NCI-H1694 (cell line): ENCODE measurements around the gene UBAC2.
"Not testable (repeated sequence)": the region's sequence is repeated elsewhere in the genome, so short reads cannot be mapped to it uniquely, and the experiment has no call there.

ENCODE experiments used
- DNase-seq: peaks from one replicate; lab custom pipeline; 2025; lab: John Stamatoyannopoulos, UW

The UBAC2 gene

DNA sequence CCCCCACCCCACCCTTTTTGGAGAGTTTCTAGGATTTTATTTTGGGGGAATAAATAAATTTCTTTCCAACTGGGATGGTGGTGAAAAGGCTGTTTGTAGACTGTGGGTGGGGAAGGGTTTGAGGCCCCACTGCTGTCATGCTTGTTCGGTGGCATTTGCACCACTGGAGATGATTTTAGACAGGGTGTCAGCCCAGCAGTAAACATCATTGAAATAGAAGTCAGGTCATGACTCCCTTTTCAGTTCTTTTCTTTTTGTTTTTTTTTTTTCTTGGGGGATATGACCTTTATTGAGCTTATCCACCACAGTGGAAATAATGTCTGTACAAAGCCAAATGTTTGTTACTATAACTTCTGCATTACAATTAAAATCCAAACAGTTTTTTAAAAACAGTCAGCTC lies 14.1 kb downstream of the UBAC2 start:
- DNase-seq = no peak

DNA sequence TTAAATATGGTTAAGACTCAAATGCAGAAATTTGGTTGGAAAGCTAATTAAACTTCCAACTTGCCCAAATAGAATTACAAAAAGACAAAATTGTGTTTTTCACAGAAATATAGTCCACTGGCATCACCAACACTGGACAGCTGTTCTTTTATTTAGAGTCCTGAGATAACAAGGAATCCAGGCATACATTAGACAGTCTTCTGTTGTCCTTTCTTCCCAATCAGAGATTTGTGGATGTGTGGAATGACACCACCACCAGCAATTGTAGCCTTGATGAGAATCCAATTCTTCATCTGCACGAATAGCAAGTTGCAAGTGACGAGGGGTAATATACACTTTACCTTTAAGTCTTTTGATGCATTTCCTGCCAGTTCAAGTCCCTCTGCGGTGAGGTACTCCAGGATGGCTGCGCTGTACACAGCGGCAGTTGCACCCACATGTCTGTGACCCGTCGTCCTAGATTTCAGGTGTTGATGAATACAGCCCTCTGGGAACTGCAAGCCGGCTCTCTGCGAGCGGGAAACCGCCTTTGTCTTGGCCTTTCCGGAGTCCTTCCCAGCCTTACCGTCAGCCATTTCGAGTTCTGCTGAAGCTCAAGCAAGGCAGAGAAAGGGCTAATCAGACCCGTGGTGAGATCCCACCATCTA lies 14.7 kb downstream of the UBAC2 start:
- no peak for DNase-seq

DNA sequence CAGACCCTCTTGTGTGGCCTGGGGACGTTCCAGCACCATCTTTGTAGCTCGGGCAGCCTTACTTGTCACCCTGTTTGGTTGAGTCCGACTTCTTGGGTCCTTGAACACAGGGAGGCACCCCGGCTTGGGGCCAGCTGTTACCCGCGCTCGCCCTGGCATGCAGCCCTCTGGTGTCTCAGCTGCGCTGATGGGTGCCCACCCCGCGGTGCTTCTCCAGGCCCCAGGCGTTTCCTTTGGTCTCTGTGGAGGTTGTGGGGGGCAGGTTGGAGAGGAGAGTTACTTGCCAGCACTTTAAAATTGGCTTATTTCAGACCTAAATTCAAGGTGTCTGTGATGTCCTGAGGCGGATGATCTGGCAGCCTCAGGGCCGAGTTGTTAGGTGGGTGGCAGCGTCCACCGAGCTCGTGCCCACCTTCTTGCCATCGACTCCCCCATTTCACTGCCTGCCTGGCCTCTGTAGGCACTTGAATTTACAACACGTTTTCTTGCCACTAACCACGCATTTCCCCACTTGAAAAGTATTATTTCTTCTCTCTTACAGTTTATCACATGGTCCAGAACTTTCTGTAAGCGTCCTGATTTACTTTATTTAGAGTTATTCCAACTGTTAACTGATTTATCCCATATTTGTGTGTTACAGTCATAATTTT lies 16.9 kb downstream of the UBAC2 start:
- no peak for DNase-seq

DNA sequence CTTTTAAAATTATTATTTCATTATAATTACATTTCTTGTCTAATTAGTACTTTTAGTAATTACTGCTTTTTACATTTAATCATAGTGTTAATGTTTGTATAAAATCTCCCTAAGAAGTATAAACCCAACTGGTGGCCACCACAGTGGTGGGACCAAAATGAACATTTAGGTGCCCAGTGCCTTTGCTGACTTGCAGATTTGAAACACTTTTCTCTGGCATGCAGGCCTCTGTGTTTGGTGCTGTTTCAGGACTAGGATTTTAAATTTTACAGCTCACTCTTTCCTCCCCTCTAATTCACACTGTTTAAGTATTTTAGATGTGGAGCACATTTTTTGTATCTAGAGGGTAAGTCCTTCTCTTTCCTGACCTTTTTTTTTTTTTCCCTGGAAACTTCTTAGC lies 17.5 kb downstream of the UBAC2 start:
- no peak for DNase-seq

DNA sequence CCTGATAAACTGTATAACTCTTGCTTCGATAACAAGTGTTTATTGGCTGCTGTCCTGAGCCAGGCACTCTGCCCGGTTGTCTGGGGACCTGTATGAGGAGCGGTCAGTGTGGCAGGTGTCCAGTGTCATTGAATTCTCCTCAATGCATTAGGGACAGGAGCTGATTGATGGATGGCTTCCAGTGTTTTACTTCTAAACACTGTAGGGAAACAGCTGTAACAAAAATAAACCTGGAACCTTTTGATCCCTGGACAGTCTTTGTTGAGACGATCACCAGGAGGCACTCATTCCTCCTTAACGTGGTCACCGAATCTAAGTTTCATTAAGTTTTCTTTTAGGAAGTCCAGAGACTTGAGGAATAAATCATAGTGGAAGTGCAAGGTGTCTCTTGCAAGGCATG lies 17.9 kb downstream of the UBAC2 start:
- no peak for DNase-seq

DNA sequence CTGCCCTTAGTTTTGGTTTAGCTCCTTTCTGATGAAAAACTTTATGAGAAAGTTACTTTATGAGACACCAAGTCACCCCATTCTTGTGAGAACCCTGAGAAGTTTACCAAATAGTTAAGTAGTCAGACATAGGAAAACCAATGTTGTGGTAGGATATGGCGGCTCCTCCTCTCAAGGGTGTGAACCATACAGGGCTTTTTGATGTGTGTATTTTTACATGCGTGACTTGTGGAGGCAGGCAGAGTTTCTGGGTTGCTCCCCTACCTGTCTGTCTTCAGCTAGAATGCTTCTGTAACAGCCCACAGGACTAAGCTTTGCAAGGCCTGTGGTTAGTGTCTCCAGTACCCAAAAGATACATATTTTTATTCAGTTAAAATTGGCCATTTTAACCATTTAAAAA lies 18.3 kb downstream of the UBAC2 start:
- DNase-seq = no peak

DNA sequence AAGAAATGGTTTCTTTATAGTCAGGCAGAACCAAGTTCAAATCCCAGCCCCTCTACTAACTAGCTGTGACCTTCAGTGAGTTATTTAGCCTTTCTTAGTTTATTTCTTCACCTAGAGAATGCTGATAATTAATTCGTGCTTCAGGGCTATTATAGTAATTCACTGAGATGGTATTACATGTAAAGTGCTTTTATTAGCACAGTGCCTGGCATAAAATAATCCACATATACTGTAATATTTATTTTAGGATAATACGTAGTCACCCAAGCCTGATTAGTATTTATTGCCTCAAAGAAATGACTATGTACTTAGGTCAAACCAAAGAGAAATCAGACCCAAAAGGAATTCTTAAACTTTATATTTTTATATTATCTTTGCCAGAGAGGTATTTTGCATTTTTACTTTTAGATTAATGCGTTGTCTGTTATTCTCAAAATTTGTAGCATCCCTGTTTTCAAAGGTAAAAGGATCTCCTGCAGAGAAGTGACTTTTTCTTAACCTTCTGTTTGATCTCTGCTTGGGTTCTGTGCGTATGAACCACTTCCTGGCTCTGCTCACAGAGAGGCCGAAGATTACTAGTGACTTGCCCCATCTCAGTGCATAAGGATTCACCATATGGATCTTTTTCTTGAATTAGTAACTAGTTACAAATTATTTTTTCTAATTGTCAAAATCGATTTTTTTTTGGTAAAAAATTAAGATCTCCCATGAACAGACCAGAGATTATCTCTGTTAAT lies 19.7 kb downstream of the UBAC2 start:
- DNase-seq = no peak

DNA sequence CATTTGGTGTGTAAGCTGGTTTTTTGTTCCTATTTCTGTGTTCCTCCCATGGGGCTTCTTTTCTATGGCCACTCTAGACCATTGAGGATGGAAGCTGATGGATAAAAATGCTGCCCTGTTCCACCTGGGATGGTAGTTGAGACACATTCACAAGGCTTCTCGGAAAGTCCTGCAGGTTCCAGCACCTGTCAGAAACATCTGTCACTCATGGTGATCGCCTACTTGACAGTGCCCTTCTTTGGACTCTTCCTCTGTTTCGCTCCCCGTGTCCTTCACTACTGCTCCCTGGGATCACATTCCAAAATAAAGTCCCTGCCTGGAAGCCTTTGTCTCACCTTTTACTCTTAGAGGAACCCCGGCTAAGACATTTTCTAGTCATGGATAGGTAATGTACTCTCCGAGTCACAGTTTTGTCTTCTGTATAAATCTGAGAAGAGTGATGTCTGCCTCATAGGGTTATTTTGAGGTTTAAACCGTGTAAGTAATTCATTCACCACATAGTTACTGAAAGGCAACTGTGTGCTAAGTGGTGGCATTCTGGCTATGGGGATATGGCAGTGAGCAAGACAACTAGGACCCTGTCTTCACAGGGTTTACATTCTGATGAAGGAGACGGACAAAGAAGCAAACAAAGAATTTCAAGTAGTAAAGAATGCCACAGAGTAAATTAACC lies 21.0 kb downstream of the UBAC2 start:
- DNase-seq = no peak

DNA sequence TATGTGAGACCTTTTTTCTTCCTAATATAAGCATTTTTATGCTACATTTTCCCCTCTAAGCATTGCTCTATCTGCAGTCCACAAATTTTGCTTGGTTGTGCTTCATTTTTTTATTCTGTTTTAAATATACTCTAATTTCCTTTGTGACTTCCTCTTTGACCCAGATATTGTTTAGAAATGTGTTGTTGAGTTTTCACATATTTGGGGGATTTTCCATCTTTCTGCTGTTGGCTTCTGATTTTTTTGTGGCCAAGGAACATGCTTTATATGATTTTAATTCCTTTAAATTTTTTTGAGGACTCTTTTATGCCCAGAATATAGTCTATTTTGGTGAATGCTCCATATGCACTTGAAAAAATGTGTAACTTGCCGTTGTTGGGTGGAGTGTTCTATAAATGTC lies 22.9 kb downstream of the UBAC2 start:
- DNase-seq = no peak

DNA sequence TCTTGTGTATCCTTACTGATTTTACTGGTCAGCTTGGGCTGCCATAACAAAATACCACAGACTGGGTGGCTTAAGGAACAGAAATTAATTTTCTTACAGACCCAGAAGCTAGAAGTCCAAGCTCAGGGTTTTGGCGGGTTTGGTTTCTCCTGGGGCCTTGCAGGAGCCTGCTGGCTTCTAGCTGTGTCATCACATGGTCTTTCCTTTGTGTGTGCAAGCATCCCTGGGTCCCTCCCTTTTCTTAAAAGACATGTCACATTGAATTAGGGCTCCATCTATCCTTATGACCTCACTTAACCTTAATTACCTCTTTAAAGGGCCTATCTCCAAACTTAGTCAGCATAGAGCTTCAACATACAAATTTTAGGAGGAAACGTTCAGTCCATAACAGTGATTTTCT lies 23.4 kb downstream of the UBAC2 start:
- DNase-seq = no peak

DNA sequence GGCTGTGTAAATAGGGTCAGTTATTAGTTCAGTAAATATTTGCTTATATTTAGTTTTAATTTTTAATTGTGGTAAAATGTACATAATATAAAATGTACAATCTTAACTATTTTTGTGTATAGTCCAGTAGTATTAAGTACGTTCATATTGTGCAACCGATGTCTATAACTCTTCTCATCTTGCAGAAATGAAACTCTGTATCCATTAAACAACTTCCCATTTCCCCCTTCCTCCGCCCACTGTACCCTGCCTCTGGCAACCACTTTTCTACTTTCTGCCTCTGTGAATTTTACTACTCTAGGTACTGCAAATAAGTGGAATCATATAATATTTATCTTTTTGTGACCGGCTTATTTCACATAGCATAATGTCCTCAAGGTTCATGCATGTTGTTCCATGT lies 24.4 kb downstream of the UBAC2 start:
- no peak for DNase-seq

DNA sequence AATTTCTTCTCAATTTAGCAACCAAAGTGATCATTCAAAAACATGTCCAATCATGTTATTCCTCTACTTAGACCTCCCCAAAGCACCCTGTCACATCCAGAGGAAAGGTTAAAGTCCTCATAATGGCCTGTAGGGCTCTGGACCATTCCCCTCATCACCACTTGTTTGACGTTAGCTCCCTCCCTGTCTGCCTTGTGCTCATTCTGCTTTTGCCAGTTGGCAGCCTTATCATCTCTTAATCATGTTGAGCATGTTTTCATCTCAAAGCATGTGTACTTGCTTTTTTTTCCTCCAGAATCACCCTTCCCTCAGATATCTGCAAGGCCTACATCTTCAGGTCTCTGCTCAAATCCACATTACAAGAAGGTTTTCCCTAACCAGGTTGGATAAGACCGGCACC lies 25.9 kb downstream of the UBAC2 start:
- no peak for DNase-seq

DNA sequence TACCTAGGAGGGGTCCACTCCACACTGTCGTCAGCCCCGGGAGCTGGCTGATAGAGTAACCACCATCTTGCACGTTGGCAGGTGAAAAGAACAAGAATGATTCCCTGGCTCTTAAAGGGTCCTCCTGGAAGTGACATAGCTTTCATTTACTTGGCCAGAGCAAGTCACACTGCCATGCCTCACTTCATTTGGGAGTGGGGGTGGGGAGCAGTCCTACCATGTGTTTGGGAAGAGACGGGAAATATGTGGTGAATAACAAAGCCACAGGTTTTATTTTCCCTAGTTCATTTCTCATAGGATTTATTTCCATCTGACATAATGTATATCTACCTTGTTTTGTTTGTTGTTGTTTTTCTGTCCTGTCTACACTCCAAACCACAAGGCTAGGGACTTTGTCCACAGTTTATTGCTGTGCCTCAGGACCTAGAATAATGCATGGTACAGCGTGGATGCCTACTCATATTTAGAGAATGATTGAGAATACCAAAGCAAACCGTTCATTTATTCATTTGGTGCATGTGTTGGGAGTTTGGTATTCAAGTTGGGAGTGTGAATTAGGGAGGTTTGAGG lies 26.8 kb downstream of the UBAC2 start:
- no peak for DNase-seq

DNA sequence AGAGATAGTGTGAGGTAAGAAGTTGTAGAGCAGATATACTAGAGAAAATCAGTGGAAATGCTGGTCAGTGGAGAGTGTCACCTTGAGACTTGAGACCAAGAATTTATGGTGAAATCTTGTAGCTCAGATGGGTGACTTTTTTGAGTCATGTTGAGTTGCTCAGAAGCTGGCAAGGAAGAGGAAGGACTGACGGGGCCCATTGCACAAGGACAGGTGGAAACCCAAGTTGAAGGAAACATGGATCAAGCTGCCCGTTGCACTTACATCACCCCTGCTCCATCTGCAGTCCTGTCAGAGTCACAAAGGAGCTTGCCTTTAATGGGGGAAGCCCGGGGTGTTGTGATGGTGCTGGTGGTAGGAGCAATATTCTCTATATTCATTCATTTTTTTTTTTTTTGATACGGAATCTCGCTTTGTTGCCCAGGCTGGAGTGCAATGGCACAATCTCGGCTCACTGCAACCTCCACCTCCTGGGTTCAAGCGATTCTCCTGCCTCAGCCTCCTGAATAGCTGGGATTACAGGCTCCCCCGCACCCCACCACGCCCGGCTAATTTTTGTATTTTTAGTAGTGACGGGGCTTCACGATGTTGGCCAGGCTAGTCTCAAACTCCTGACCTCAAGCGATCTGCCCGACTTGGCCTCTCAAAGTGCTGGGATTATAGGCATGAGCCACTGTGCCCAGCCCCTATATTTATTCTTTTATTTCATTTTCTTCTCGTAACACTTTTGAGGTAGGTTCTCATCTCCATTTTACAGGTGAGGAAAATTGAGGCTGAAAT lies 27.4 kb downstream of the UBAC2 start:
- DNase-seq = no peak

DNA sequence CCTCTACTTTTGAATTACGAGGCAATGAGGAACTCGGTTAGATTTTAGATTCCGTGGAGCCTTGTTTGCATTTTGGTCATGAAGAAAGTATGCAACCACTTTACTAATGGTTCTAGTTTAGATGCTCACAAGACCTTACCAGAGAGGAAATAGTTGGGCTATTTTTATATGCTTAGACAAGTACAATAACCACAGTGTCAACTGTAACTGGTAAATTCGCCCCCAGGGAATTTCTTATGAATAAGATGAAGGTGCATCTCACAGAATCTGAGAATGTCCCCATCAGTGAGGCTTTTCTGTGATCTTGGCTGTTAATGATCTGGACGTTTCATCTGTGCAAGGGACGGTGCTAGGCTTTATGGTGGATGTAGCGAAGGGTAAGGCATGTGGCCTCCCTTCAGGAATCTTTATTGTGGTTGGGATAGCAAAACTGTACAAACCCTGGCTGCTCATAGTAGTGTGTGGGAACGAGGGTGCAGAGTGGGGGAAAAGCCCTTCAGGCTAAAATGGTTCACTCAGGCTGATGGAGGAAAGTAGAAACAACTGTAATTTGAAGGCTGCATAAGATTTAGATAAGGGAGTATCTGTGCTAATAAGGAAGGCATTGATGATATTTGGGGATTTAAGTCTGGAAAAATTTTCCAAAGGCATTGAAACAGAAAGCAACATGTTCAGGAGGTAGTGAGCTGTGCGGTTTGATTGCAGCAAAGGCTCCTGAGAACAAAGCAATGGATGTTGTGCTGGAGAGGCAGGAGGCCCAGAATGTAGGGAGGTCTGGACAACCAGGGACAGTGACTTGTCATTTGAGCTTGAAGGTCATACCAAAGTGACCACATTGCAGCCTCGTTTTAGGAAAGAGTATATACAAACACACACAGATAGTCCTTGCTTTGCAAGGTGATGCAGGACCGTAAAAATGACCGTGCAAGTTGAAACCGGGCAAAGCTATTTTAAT lies 28.4 kb downstream of the UBAC2 start:
- no peak for DNase-seq

DNA sequence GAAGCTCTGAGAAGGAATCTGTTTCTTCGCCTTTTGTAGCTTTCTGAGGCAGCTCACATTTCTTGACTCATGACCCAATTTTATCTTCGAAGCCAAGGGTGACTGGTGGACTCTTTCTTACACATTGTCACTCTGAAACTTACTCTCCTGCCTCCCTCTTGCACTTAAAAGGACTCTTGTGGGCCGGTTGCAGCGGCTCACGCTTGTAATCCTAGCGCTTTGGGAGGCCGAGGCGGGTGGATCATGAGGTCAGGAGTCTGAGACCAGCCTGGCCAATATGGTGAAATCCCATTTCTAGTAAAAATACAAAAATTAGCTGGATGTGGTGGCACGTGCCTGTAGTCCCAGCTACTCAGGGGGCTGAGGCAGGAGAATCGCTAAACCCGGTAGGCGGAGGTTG lies 29.9 kb downstream of the UBAC2 start:
- not testable (repeated sequence) for DNase-seq

DNA sequence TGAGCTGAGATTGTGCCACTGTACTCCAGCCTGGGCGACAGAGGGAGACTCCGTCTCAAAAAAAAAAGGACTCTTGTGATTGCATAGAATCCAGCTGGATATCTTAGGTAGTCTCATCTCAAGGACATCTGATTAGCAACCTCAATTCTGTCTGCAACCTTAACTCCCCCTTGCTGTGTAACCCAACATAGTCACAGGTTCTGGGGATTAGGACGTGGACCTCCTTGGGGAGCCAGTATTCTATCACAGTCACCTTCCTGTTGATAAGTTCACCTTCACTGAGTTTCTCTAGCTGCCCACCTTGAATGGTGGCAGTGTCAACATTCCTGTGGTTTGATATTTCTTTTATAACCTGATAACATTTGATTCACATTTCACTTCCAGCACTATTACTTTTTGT lies 30.3 kb downstream of the UBAC2 start:
- DNase-seq = no peak

DNA sequence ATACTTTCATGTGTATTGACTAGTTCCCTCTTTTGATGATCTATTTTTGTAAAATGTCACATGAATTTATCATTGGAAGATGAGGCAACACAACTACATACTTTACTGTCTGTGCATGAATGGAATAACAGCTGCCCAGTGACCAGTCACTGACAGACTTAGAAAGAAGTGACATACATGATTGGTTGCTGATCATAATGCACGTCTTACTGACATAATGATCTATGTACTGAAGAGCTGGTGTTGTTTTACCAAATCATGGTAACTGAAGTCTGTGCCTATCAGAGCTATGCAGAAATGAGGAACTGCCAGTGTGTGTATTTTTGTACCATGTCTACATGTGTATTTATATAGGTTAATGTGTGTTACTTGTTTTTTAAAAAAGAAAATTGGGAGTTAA lies 31.1 kb downstream of the UBAC2 start:
- no peak for DNase-seq

DNA sequence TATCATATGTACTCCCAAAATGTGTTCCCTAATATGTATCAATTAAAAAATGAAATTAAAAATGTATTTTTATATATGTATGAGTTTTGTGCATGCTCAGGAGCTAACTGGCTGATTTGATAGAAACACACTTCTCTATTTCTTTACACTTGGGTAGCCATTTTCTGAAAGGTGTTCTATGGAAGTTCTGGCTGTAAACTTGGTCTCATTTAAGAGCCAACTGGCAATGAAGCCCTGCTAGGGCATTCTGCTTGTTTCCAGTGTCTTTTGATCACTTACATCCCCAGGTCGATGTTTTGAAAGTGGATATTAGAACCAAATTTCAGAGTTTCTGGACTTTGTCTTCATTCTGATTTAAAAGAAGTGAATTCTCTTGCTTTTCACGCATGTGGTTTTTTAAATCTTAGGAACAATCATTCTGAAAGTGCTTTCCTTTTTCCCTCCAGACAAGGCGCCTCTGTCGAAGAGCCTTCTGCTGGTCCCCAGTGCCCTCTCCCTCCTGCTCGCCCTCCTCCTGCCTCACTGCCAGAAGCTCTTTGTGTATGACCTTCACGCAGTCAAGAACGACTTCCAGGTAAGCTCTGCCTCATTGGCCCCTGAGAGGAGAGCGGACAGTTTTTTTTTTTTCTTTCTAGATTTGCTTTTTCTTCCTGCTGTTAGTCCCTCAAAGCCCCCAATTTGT lies 37.5 kb downstream of the UBAC2 start:
- DNase-seq = no peak

DNA sequence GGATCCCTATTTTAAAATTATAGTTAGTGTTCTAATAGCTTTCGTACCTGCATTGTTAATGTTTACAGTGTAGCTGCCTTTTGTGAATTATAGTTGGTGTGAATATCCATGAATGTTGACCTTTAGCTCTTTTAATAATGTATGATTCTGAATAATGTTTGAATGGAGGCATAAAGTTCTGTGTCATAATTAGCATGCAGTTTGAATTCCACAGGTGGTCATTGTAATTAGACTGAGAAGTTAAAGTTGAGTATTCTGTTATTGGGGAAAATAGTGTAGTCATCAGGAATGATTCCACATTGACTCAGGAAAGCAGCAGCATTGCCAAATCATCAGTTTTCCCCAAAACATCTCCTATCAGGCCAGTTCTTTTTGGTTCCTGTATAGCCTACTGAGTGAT lies 45.4 kb downstream of the UBAC2 start:
- no peak for DNase-seq
